Measurements from ENCODE around the gene TRIM41.

TRIM41 gene

DNA sequence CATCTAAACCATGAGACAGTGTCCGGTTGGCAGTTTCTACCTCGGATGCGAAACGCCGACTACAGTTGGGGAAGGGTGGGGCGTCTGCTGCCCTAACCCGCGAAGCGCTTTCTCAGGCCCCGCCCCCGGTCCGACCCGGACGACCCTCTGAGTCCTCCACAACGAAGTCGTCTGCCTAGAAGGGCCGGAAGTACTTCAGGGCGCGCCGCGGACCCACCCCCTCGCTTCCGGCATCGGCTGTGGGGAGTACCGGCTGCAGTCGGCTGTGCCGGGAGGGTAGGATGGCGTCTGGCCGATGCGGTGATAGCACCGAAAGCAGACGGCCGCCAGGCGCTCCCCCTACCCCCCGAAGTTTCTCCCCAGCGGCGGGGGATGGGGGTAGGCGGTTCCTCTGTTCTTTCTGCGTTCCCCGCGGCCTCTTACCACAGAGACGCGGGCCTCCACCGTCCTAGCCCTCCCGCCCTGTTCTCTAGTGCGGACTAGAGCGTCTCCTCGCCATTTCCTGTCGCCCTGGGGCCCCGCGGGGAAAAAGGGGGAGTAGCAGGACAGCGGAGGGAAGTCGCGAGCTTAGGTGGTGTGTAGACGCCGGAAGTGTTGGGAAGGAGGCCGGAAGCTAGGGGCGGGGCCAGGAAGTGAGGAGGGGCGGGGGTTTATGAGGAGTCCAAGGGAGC lies at the start of gene TRIM41 (continued):
- TF ChIP-seq ZNF37A (tag by site-specific recombination; IDR thresholded peaks at IDR 0.05) (no peak), ZBTB21 (tag by site-specific recombination; IDR thresholded peaks at IDR 0.05) (peak; percentile 77), BCL11A (tag by site-specific recombination; IDR thresholded peaks at IDR 0.05; ENCODE audit: low read depth) (no peak), ZNF747 (tag by site-specific recombination; IDR thresholded peaks at IDR 0.05) (no peak), ZNF664 (tag by site-specific recombination; IDR thresholded peaks at IDR 0.05) (peak; percentile 26; the same call in 1 of the 2 replicates), ZNF571 (tag by site-specific recombination; IDR thresholded peaks at IDR 0.05) (no peak), ZNF133 (tag by site-specific recombination; IDR thresholded peaks at IDR 0.05) (no peak), ZSCAN30 (tag by site-specific recombination; IDR thresholded peaks at IDR 0.05) (peak; percentile 76; the same call in 1 of the 2 replicates), ZSCAN16 (tag by site-specific recombination; IDR thresholded peaks at IDR 0.05) (no peak; the same call in 1 of the 2 replicates), ZNF837 (tag by site-specific recombination; IDR thresholded peaks at IDR 0.05) (no peak), ZFP3 (tag by site-specific recombination; IDR thresholded peaks at IDR 0.05; ENCODE audit: low read depth) (no peak), ZNF202 (tag by site-specific recombination; IDR thresholded peaks at IDR 0.05; ENCODE audit: borderline replicate concordance) (no peak), ZBTB48 (tag by site-specific recombination; IDR thresholded peaks at IDR 0.05) (no peak), SCRT1 (tag by site-specific recombination; IDR thresholded peaks at IDR 0.05; ENCODE audit: borderline replicate concordance) (no peak), ZNF707 (tag by site-specific recombination; IDR thresholded peaks at IDR 0.05) (no peak), ZNF530 (tag by site-specific recombination; IDR thresholded peaks at IDR 0.05; ENCODE audit: low read depth) (no peak), ZNF24 (tag by site-specific recombination; IDR thresholded peaks at IDR 0.05) (peak; percentile 90), ZNF274 (IDR thresholded peaks at IDR 0.05; ENCODE audit: low read length) (no peak), ZNF274 (tag by site-specific recombination; IDR thresholded peaks at IDR 0.05; ENCODE audit: borderline replicate concordance) (no peak), GLIS1 (tag by site-specific recombination; IDR thresholded peaks at IDR 0.05) (peak; percentile 68)
- TF ChIP-seq, protein P1, sequence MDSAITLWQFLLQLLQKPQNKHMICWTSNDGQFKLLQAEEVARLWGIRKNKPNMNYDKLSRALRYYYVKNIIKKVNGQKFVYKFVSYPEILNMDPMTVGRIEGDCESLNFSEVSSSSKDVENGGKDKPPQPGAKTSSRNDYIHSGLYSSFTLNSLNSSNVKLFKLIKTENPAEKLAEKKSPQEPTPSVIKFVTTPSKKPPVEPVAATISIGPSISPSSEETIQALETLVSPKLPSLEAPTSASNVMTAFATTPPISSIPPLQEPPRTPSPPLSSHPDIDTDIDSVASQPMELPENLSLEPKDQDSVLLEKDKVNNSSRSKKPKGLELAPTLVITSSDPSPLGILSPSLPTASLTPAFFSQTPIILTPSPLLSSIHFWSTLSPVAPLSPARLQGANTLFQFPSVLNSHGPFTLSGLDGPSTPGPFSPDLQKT (IDR thresholded peaks at IDR 0.05; ENCODE audit: borderline replicate concordance, low read depth, low read length), result peak; percentile 91
- TF ChIP-seq, protein P2, sequence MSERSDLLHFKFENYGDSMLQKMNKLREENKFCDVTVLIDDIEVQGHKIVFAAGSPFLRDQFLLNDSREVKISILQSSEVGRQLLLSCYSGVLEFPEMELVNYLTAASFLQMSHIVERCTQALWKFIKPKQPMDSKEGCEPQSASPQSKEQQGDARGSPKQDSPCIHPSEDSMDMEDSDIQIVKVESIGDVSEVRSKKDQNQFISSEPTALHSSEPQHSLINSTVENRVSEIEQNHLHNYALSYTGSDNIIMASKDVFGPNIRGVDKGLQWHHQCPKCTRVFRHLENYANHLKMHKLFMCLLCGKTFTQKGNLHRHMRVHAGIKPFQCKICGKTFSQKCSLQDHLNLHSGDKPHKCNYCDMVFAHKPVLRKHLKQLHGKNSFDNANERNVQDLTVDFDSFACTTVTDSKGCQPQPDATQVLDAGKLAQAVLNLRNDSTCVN (tag by site-specific recombination; optimal IDR thresholded peaks at IDR 0.05), result peak; percentile 63
- TF ChIP-seq, protein P3, sequence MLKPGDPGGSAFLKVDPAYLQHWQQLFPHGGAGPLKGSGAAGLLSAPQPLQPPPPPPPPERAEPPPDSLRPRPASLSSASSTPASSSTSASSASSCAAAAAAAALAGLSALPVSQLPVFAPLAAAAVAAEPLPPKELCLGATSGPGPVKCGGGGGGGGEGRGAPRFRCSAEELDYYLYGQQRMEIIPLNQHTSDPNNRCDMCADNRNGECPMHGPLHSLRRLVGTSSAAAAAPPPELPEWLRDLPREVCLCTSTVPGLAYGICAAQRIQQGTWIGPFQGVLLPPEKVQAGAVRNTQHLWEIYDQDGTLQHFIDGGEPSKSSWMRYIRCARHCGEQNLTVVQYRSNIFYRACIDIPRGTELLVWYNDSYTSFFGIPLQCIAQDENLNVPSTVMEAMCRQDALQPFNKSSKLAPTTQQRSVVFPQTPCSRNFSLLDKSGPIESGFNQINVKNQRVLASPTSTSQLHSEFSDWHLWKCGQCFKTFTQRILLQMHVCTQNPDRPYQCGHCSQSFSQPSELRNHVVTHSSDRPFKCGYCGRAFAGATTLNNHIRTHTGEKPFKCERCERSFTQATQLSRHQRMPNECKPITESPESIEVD (tag by site-specific recombination; IDR thresholded peaks at IDR 0.05), result no peak
- TF ChIP-seq, protein P4, sequence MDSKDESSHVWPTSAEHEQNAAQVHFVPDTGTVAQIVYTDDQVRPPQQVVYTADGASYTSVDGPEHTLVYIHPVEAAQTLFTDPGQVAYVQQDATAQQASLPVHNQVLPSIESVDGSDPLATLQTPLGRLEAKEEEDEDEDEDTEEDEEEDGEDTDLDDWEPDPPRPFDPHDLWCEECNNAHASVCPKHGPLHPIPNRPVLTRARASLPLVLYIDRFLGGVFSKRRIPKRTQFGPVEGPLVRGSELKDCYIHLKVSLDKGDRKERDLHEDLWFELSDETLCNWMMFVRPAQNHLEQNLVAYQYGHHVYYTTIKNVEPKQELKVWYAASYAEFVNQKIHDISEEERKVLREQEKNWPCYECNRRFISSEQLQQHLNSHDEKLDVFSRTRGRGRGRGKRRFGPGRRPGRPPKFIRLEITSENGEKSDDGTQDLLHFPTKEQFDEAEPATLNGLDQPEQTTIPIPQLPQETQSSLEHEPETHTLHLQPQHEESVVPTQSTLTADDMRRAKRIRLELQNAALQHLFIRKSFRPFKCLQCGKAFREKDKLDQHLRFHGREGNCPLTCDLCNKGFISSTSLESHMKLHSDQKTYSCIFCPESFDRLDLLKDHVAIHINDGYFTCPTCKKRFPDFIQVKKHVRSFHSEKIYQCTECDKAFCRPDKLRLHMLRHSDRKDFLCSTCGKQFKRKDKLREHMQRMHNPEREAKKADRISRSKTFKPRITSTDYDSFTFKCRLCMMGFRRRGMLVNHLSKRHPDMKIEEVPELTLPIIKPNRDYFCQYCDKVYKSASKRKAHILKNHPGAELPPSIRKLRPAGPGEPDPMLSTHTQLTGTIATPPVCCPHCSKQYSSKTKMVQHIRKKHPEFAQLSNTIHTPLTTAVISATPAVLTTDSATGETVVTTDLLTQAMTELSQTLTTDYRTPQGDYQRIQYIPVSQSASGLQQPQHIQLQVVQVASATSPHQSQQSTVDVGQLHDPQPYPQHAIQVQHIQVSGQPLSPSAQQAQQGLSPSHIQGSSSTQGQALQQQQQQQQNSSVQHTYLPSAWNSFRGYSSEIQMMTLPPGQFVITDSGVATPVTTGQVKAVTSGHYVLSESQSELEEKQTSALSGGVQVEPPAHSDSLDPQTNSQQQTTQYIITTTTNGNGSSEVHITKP (tag by site-specific recombination; IDR thresholded peaks at IDR 0.05), result peak; percentile 79
- TF ChIP-seq, protein P5, sequence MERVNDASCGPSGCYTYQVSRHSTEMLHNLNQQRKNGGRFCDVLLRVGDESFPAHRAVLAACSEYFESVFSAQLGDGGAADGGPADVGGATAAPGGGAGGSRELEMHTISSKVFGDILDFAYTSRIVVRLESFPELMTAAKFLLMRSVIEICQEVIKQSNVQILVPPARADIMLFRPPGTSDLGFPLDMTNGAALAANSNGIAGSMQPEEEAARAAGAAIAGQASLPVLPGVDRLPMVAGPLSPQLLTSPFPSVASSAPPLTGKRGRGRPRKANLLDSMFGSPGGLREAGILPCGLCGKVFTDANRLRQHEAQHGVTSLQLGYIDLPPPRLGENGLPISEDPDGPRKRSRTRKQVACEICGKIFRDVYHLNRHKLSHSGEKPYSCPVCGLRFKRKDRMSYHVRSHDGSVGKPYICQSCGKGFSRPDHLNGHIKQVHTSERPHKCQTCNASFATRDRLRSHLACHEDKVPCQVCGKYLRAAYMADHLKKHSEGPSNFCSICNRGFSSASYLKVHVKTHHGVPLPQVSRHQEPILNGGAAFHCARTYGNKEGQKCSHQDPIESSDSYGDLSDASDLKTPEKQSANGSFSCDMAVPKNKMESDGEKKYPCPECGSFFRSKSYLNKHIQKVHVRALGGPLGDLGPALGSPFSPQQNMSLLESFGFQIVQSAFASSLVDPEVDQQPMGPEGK (tag by site-specific recombination; IDR thresholded peaks at IDR 0.05), result peak; percentile 86
- TF ChIP-seq, protein P6, sequence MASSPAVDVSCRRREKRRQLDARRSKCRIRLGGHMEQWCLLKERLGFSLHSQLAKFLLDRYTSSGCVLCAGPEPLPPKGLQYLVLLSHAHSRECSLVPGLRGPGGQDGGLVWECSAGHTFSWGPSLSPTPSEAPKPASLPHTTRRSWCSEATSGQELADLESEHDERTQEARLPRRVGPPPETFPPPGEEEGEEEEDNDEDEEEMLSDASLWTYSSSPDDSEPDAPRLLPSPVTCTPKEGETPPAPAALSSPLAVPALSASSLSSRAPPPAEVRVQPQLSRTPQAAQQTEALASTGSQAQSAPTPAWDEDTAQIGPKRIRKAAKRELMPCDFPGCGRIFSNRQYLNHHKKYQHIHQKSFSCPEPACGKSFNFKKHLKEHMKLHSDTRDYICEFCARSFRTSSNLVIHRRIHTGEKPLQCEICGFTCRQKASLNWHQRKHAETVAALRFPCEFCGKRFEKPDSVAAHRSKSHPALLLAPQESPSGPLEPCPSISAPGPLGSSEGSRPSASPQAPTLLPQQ (tag by site-specific recombination; IDR thresholded peaks at IDR 0.05), result peak; percentile 85
- TF ChIP-seq, protein P7, sequence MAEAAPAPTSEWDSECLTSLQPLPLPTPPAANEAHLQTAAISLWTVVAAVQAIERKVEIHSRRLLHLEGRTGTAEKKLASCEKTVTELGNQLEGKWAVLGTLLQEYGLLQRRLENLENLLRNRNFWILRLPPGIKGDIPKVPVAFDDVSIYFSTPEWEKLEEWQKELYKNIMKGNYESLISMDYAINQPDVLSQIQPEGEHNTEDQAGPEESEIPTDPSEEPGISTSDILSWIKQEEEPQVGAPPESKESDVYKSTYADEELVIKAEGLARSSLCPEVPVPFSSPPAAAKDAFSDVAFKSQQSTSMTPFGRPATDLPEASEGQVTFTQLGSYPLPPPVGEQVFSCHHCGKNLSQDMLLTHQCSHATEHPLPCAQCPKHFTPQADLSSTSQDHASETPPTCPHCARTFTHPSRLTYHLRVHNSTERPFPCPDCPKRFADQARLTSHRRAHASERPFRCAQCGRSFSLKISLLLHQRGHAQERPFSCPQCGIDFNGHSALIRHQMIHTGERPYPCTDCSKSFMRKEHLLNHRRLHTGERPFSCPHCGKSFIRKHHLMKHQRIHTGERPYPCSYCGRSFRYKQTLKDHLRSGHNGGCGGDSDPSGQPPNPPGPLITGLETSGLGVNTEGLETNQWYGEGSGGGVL (tag by site-specific recombination; IDR thresholded peaks at IDR 0.05), result peak; percentile 67
